OCI-LY1 (cell line): ENCODE data around the gene REXO2.

Experiments
- H2AFZ ChIP-seq: fragments of 200-600 bp; sonication (generic), shearing (Covaris generic); 2 replicates; pipeline ENCODE4 v1.6.0; 2014; ENCODE audit warnings: antibody characterized with exemption, mild to moderate bottlenecking, low read length
- H3F3A ChIP-seq: fragments of 200-600 bp; sonication (generic), shearing (Covaris generic); 2 replicates; pipeline ENCODE4 v1.6.0; 2014; ENCODE audit warnings: mild to moderate bottlenecking, antibody characterized with exemption, low read length, moderate library complexity; ENCODE audit not compliant: insufficient read depth
- H3K27ac ChIP-seq: fragments of 200-600 bp; sonication (generic); 2 replicates; pipeline ENCODE4 v1.5.1; 2014; ENCODE audit warnings: low read length, mixed run types, mild to moderate bottlenecking, low read depth; ENCODE audit not compliant: poor library complexity, severe bottlenecking
- H3K27me3 ChIP-seq: fragments of 200-600 bp; sonication (generic); 2 replicates; pipeline ENCODE4 v1.6.0; 2014; ENCODE audit warnings: antibody characterized with exemption, mild to moderate bottlenecking, low read length, moderate library complexity; ENCODE audit not compliant: insufficient read depth
- H3K36me3 ChIP-seq: fragments of 200-600 bp; sonication (generic); 2 replicates; pipeline ENCODE4 v1.6.1; 2014; ENCODE audit warnings: mild to moderate bottlenecking, antibody characterized with exemption, low read length, moderate library complexity, mixed read lengths; ENCODE audit not compliant: insufficient read depth
- H3K4me1 ChIP-seq: fragments of 200-600 bp; sonication (generic); 2 replicates; pipeline ENCODE4 v1.5.1; 2014; ENCODE audit warnings: mild to moderate bottlenecking, low read length, moderate library complexity; ENCODE audit not compliant: insufficient read depth, severe bottlenecking
- H3K4me2 ChIP-seq: fragments of 200-600 bp; sonication (generic), shearing (Covaris generic); 2 replicates; pipeline ENCODE4 v1.6.1; 2014; ENCODE audit warnings: low read length
- H3K4me3 ChIP-seq: fragments of 200-600 bp; sonication (generic); 2 replicates; pipeline ENCODE4 v1.5.1; 2014; ENCODE audit warnings: low read length, low read depth, mild to moderate bottlenecking, mixed read lengths; ENCODE audit not compliant: poor library complexity, severe bottlenecking
- H3K79me2 ChIP-seq: fragments of 200-600 bp; shearing (Covaris generic); 2 replicates; pipeline ENCODE4 v1.6.1; 2016; ENCODE audit warnings: mixed run types, low read length, mixed read lengths; ENCODE audit not compliant: insufficient read depth
- H3K9ac ChIP-seq: fragments of 200-600 bp; sonication (generic), shearing (Covaris generic); 2 replicates; pipeline ENCODE4 v1.6.1; 2014; ENCODE audit warnings: mild to moderate bottlenecking, low read length, mixed read lengths
- H3K9me2 ChIP-seq: fragments of 200-600 bp; sonication (generic), shearing (Covaris generic); 2 replicates; pipeline ENCODE4 v1.6.1; 2014; ENCODE audit warnings: low read depth, mild to moderate bottlenecking, low read length, mixed read lengths
- H3K9me3 ChIP-seq: fragments of 200-600 bp; shearing (Covaris generic); 2 replicates; pipeline ENCODE4 v1.6.1; 2014; ENCODE audit warnings: low read length, mixed read lengths
- H4K20me1 ChIP-seq: fragments of 200-600 bp; sonication (generic), shearing (Covaris generic); 2 replicates; pipeline ENCODE4 v1.6.0; 2016; ENCODE audit warnings: mild to moderate bottlenecking, low read length; ENCODE audit not compliant: insufficient read depth
- EZH2 ChIP-seq: fragments of 200-600 bp; sonication (generic), shearing (Covaris generic); IDR thresholded peaks from 2 replicates; pipeline ENCODE4 v1.8.0; 2017; ENCODE audit warnings: borderline replicate concordance, mixed run types, mild to moderate bottlenecking, antibody characterized with exemption, low read length, moderate library complexity, mixed read lengths
- TF ChIP-seq, protein P1 (sequence below): fragments of 200-600 bp; sonication (generic), shearing (Covaris generic); IDR thresholded peaks from 2 replicates; pipeline ENCODE4 v1.5.1; 2017; ENCODE audit warnings: mild to moderate bottlenecking, antibody characterized with exemption, low read length, moderate library complexity, mixed read lengths

Gene REXO2

DNA sequence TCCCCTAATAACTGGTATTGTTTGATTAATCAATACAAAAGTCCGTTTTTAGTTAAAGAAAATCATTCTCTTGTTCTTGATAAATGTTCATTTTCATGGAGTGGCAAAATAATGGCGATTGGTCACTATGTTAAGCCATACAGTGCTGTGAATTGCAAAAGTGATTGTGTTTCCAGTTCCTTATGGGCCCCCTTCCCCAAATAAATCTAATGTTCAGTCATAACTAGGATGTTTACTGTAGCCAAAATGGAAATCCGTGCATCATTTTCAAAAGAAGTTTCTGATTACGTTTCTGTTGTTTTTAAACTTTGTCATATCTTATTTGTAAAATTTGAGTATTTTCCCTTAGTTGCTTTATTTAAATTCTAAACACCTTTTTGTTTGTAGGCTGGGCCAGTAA, 38.0 kb upstream of the REXO2 start:
- no peaks in the 10 kb centered on the region for H4K20me1 ChIP-seq

DNA sequence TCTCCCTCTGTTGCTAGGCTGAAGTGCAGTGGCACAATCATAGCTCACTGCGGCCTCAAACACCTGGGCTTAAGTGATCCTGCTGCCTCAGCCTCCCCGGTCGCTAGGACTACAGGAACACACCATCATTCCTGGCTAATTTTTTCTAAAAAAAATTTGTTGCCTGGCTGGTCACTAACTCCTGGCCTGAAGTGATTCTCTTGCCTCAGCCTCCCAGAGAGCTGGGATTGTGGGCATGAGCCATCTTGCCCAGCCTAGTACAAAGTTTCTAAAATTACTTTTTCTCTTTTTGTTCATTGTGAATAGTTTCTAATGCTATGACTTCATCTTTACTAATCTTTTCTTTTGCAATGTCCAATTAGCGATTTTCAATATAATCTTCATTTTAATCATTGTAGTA, 26.3 kb upstream of the REXO2 start:
- H3K27ac ChIP-seq = no peak overlapping the region

More for the DNA sequence above, 38.0 kb upstream of the REXO2 start:
- Histone ChIP-seq H3K9me3 (no peaks in the 10 kb centered on the region), H3K4me3 (peak overlapping the region; percentile 93), H3K4me2 (peak overlapping the region; percentile 91), H3K27me3 (no peaks in the 10 kb centered on the region), H3K27ac (peak overlapping the region; percentile 59), H3K9me2 (no peaks in the 10 kb centered on the region), H3F3A (no peaks in the 10 kb centered on the region), H3K4me1 (peaks cover 21% of the 10 kb centered on the region), H3K79me2 (peaks cover 35% of the 10 kb centered on the region), H3K36me3 (peaks cover 33% of the 10 kb centered on the region), H2AFZ (no peak overlapping the region), H3K9ac (peak overlapping the region; percentile 99)
- no peak for TF ChIP-seq EZH2
- TF ChIP-seq, protein P1, sequence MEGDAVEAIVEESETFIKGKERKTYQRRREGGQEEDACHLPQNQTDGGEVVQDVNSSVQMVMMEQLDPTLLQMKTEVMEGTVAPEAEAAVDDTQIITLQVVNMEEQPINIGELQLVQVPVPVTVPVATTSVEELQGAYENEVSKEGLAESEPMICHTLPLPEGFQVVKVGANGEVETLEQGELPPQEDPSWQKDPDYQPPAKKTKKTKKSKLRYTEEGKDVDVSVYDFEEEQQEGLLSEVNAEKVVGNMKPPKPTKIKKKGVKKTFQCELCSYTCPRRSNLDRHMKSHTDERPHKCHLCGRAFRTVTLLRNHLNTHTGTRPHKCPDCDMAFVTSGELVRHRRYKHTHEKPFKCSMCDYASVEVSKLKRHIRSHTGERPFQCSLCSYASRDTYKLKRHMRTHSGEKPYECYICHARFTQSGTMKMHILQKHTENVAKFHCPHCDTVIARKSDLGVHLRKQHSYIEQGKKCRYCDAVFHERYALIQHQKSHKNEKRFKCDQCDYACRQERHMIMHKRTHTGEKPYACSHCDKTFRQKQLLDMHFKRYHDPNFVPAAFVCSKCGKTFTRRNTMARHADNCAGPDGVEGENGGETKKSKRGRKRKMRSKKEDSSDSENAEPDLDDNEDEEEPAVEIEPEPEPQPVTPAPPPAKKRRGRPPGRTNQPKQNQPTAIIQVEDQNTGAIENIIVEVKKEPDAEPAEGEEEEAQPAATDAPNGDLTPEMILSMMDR = no peak

DNA sequence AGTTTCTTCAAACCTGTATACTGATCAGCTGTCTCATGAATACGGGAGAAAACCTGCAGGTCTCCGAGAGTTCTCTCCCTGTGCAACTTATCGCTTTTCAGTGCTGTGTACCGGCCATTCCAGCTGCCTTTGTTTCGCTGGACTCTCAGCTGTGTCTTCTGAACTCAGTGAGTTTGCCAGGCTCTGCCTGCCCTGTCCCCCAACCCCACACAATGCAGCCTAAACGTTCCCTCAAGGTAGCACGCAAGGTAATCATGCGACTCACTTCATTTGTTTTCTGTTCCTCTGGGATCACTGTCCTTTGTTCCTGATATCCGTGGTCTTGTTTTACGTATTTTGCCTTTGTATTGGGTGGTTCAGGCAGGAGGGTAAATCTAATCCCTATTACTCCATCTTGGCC, 25.3 kb upstream of the REXO2 start:
- Histone ChIP-seq H3K9ac (no peak overlapping the region), H3F3A (no peaks in the 10 kb centered on the region), H3K36me3 (peaks cover 10% of the 10 kb centered on the region), H2AFZ (no peak overlapping the region), H3K9me3 (no peaks in the 10 kb centered on the region), H4K20me1 (no peaks in the 10 kb centered on the region), H3K4me2 (no peak overlapping the region), H3K9me2 (no peaks in the 10 kb centered on the region), H3K27me3 (no peaks in the 10 kb centered on the region), H3K4me3 (no peak overlapping the region), H3K27ac (no peak overlapping the region), H3K4me1 (no peaks in the 10 kb centered on the region), H3K79me2 (no peaks in the 10 kb centered on the region)
- no peak for TF ChIP-seq EZH2
- TF ChIP-seq, protein P1 = no peak

More for the DNA sequence above, 26.3 kb upstream of the REXO2 start:
- Histone ChIP-seq H3K4me1 (no peaks in the 10 kb centered on the region), H3K4me3 (no peak overlapping the region), H3K27me3 (no peaks in the 10 kb centered on the region), H3K4me2 (no peak overlapping the region), H3K9me3 (no peaks in the 10 kb centered on the region), H3F3A (no peaks in the 10 kb centered on the region), H3K9me2 (no peaks in the 10 kb centered on the region), H2AFZ (no peak overlapping the region), H4K20me1 (no peaks in the 10 kb centered on the region), H3K9ac (no peak overlapping the region), H3K79me2 (no peaks in the 10 kb centered on the region), H3K36me3 (peaks cover 19% of the 10 kb centered on the region)
- TF ChIP-seq, protein P1 = no peak
- TF ChIP-seq EZH2 = no peak
